Right kidney (tissue), 1 donor: ENCODE results near the gene UBR3.

Experiments
- DNase-seq: peaks from one replicate; pipeline ENCODE4 v3.0.0-alpha.2; 2016

UBR3 gene

DNA sequence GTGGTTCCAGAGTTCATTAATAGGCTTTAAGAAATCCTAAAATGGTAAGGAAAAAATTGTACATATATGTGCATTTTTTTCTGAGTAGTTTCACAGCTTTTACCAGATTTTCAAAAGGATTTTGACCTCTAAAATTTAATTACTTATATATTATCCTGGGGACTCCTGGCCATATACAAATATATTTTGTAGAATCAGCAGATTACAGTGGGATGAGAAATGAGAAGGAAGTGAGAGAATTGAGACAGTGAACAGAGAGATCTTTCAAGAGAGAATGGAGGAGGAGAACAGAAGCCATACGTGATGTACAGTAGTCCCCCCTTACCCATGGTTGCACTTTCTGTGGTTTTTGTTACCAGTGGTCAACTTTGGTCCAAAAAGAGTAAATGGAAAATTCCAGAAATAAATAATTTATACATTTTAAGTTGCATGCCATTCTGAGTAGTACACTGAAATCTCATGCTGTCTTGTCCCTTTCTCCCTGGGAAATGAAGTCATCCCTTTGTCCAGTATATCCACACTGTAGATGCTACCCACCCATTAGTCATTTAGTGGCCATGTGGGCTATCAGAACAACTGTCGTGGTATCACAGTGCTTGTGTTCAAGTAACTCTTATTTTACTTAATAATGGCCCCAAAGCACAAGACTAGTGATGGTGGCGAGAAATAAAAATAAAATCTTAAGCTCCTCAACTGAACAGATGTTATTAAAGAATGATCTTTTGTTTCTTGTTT, 220.2 kb downstream of the UBR3 start:
- no peak for DNase-seq

GRCh38 chr2:170052151-170052550, 224.9 kb downstream of the UBR3 start:
- no peak for DNase-seq

GRCh38 chr2:170054997-170055396, 227.7 kb downstream of the UBR3 start:
- DNase-seq = no peak

- DNase-seq = no peak
Measured at GRCh38 chr2:170056900-170057299, 229.6 kb downstream of the UBR3 start.

DNA sequence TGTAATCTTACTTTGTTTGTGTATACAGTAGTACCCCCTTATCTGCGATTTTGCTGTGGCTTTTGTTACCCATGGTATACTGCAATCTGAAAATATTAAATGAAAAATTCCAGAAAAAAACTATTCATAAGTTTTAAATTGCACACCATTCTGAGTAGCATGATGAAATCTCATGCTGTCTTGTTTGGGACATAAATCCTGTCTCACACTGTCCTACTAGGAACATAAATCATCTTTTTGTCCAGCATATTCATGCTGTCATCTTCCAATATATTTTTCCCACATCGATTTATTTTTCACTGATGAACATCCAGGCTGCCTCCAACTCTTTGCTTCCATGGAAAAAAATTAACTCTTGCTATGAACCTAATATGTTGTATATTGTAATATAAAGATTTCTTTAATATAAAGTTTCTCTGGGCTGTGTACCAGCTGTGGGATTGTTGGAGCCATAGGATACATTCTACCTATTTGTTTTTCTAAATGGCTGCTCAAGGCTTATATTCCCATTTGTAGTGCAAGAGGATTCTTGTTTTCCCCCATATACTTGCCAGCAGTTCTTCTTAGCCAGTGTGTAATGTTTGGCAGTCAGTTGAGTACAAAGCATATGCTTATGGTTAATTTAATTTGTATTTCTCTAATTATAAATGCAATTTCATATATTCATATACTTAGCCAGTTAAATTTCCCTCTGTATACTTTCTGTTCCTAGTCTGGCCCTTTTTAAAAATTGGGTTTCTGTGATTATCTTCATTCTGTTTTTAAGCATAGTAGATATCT, 236.4 kb downstream of the UBR3 start:
- DNase-seq = no peak

- no peak for DNase-seq
Measured at GRCh38 chr2:170070778-170071177, 243.5 kb downstream of the UBR3 start.

DNA sequence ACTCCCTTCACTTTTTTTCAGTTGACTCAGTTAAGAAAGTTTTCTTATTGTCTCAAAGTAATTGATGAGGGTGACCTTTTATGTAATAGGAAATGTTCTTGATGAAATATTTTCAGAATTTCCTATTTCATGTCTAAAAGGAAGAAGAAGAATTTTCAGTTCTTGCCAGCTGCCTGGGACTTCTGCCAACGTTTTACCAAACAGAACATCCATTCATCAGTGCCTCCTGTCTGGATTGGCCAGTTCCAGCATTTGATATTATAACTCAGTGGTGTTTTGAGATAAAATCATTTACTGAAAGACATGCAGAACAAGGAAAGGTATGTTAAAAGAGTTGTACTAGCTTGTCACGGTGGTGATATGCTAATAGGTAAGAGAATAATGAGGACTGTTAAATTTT, 246.0 kb downstream of the UBR3 start:
- no peak for DNase-seq

DNA sequence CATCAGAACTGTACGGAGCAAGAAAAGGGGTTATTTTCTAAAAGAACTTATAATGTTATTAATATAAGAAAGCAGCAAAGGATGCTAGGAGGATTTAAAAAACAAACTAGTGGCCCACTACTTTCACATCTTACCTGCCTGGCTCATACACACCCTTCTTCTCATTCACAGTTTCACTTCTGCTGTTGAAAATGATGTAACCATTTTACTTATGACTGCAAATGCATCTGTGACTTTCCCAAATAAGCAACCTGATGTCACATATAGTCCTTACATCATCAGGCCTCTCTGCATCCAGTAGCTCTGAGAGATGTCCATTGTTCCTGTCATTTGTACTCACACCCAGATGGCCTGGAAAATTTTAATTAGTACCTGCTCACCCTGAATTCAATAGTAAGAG, 248.9 kb downstream of the UBR3 start:
- no peak for DNase-seq

DNA sequence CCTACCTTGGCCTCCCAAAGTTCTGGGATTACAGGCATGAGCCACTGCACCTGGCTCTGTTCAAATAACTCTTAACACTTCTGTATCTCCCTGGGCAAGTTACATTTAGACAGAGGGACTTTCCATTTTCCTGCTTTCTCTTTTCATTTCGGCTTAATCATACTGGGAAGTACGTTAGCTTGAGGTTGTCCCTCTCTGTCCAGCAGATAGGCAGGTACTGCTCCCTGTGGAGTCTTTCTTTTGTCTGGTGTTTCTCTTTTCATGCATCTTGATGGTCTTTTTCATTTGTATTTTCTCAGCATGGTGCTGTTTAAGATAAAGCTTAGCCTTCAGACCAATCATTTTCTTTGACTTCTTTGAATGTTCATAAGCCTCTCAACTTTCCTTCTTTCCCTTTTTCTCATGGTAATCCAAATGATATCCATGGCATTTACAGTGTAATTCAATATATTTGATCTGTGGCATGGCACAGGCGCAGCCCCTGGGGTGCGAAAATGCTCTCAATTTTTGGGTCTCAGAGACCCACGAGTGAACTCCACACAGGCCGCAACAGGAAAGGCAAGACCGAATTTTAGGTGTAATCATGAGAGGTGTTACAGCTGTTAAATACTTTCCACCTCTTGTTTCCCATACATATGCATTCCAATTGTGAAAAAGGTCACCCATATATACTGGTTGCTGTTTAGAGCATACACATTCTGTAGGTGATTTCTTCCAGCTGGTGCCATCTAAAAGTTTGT, 250.7 kb downstream of the UBR3 start:
- no peak for DNase-seq

DNA sequence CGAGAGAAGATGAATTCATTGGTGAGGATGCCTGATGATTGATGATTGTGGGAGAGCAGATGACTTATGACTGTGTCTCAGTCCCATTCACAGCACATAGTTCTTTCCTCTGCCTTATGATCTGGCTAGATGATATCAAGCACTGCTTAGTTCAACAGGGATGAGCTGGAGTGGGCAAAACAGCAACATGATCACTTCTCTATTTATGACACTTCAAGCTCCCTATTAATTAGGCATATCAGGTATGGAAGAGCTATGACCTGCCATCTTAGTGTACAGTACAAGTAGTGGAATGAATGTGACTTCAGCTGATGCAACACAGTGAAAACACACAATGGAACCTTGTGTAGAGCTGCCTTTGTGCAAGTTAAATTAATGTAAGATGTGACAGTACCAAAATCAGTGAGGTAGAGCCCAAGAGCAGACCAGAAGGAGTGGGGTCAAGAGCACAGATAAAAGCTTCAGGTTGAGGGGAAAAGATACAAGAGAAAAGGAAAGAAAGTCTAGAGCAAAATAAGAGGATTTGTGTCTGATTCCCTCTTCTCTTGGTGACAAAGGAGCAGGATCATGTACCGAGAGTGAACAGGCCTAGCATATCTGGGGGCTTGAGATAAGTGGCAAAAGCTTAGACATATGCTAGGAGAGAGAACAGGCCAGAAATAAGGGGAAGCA, 257.7 kb downstream of the UBR3 start:
- no peak for DNase-seq

- no peak for DNase-seq
Measured at GRCh38 chr2:170086117-170086688, 258.9 kb downstream of the UBR3 start.

- no peak for DNase-seq
Measured at GRCh38 chr2:170086751-170087412, 259.6 kb downstream of the UBR3 start.

GRCh38 chr2:170087413-170087793, 260.1 kb downstream of the UBR3 start:
- no peak for DNase-seq

DNA sequence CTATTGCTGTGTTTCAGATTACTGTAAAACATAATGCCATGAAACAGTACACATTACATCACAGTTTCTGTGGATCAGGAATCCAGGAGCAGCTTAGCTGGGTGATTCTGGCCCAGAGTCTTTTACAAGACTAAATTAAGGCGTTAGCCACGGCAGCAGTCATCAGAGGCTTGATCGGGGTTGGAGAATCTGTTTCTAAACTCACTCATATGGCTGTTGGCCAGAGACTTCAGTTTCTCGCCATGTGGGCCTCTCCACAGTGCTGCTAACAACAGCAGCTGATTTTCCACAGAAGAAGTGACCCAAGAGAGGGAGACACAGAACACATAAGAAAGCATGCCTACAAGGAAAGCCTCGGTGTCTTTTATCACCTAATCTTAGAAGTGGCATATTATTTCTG, 261.5 kb downstream of the UBR3 start:
- no peak for DNase-seq

- no peak for DNase-seq
Measured at GRCh38 chr2:170090229-170090628, 263.0 kb downstream of the UBR3 start.

GRCh38 chr2:170091436-170091835, 264.2 kb downstream of the UBR3 start:
- no peak for DNase-seq

GRCh38 chr2:170092436-170093060, 265.3 kb downstream of the UBR3 start:
- no peak for DNase-seq

GRCh38 chr2:170095380-170095779, 268.1 kb downstream of the UBR3 start:
- DNase-seq = no peak

- DNase-seq = no peak
Measured at GRCh38 chr2:170098626-170099312, 271.5 kb downstream of the UBR3 start.

DNA sequence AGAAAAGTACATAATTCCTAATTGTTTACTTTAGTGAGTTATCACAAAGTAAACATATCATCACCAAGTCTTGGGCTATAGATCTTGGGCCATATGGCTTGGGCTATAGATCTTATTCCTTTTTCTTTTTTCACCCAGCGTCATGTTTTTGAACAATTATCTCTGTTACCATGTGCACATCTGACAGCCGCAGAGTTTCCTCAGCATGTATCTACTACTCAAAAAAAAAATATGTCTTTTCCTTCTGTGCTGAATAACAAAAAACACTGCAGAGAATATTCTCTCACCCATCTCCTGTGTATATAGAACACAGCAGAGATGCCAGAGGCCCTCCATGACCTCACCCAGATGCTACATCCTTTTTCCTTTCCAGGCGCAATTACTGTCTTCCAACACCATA, 274.5 kb downstream of the UBR3 start:
- DNase-seq = no peak
